ENCODE data around the gene LRP4.

LRP4 gene

GRCh38 chr11:46917762-46918082, 628 bp downstream of the LRP4 start:
- DNase-seq = no peak

- DNase-seq = no peak
Observed at GRCh38 chr11:46917109-46917761, 1.1 kb downstream of the LRP4 start.

GRCh38 chr11:46916286-46917108, 1.9 kb downstream of the LRP4 start:
- peak in 1 of 2 experiments; percentile 48 for DNase-seq

- DNase-seq = no peak
Observed at GRCh38 chr11:46914910-46915309, 3.4 kb downstream of the LRP4 start.

- DNase-seq = no peak
Observed at GRCh38 chr11:46914363-46914762, 4.0 kb downstream of the LRP4 start.

- DNase-seq = no peak
Observed at GRCh38 chr11:46913484-46913883, 4.9 kb downstream of the LRP4 start.

GRCh38 chr11:46912526-46913150, 5.7 kb downstream of the LRP4 start:
- no peak for DNase-seq

GRCh38 chr11:46907606-46908005, 10.7 kb downstream of the LRP4 start:
- no peak for DNase-seq

GRCh38 chr11:46906609-46907041, 11.7 kb downstream of the LRP4 start:
- no peak for DNase-seq

GRCh38 chr11:46905806-46906205, 12.5 kb downstream of the LRP4 start:
- DNase-seq = no peak

- peak in 1 of 2 experiments; percentile 69 for DNase-seq
Observed at GRCh38 chr11:46903846-46904245, 14.5 kb downstream of the LRP4 start.

GRCh38 chr11:46902694-46903093, 15.7 kb downstream of the LRP4 start:
- DNase-seq = no peak

- DNase-seq = no peak
Observed at GRCh38 chr11:46901156-46901555, 17.2 kb downstream of the LRP4 start.

GRCh38 chr11:46900091-46900746, 18.1 kb downstream of the LRP4 start:
- DNase-seq = no peak

- DNase-seq = no peak
Observed at GRCh38 chr11:46899501-46900025, 18.8 kb downstream of the LRP4 start.

GRCh38 chr11:46898396-46899095, 19.8 kb downstream of the LRP4 start:
- no peak for DNase-seq

GRCh38 chr11:46896719-46897406, 21.5 kb downstream of the LRP4 start:
- peak; percentile 18 to 81 for DNase-seq

GRCh38 chr11:46895821-46896220, 22.5 kb downstream of the LRP4 start:
- peak; percentile 90 to 97 for DNase-seq

GRCh38 chr11:46894961-46895360, 23.4 kb downstream of the LRP4 start:
- peak in 1 of 2 experiments; percentile 54 for DNase-seq

GRCh38 chr11:46894506-46894905, 23.8 kb downstream of the LRP4 start:
- DNase-seq = no peak

GRCh38 chr11:46892838-46893237, 25.5 kb downstream of the LRP4 start:
- no peak for DNase-seq

GRCh38 chr11:46892109-46892508, 26.2 kb downstream of the LRP4 start:
- no peak for DNase-seq
